ENCODE measurements around the gene RALGPS1. TPM values are rescaled to one million over a fixed set of nuclear protein-coding genes. Genes with fewer than 3 reads are reported as not detected.

The RALGPS1 gene
- total RNA-seq, 2 donors from 2014 or later = 9.7 to 17.7 TPM

DNA sequence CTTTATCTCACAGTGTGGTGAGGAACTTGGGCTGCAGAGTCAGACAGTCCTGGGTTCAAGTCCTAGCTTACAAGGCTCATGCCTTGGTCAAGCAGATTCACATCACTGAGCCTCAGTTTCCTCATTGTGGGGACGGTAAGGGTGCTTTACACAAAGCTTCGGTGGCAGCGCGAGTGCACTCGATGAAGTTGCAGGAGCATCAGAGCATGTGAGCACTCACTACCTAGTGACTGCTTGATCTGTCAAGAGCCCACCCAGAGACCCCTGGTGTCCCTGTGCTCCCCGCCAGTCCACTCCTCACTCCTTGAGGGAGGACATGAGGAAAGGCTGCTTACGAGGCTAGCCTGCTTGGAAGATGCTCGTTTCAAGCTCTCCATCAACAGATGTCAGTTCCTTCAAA lies 293.8 kb downstream of the RALGPS1 start:
- DNase-seq (ENCODE audit: low spot score) = no peak
- TF ChIP-seq, protein P1, sequence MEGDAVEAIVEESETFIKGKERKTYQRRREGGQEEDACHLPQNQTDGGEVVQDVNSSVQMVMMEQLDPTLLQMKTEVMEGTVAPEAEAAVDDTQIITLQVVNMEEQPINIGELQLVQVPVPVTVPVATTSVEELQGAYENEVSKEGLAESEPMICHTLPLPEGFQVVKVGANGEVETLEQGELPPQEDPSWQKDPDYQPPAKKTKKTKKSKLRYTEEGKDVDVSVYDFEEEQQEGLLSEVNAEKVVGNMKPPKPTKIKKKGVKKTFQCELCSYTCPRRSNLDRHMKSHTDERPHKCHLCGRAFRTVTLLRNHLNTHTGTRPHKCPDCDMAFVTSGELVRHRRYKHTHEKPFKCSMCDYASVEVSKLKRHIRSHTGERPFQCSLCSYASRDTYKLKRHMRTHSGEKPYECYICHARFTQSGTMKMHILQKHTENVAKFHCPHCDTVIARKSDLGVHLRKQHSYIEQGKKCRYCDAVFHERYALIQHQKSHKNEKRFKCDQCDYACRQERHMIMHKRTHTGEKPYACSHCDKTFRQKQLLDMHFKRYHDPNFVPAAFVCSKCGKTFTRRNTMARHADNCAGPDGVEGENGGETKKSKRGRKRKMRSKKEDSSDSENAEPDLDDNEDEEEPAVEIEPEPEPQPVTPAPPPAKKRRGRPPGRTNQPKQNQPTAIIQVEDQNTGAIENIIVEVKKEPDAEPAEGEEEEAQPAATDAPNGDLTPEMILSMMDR (IDR thresholded peaks at IDR 0.05) = no peak
- H3K9me3 ChIP-seq = no peaks in the 10 kb centered on the region

DNA sequence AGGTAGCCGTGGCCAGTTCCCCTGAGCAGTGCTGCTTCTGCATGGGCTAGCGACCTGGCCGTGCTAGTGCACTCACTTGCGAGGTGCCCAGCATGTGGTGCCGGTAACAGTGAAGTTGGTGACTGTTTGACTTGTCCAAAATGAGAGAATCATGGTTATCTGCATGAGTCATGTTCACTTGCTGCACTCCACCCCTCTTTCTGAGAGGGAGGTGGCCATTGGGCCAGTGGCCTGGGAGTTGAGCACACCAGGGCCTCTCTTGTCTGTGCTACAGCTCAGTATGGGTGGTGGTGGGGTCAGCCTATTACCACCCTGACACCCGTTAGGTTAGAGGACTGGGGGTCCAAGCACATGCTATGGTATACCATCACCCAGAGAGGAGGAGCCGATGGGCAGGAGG lies 294.6 kb downstream of the RALGPS1 start:
- peaks cover 0 to 19% of the 10 kb centered on the region in 2 donors for H3K4me1 ChIP-seq
- no peak for DNase-seq (ENCODE audit: low spot score)
- TF ChIP-seq, protein P1 (IDR thresholded peaks at IDR 0.05) = no peak

More for the DNA sequence above, 293.8 kb downstream of the RALGPS1 start:
- H3K4me3 ChIP-seq = no peak overlapping the region
- no peaks in the 10 kb centered on the region for H3K36me3 ChIP-seq
- no peaks in the 10 kb centered on the region for H3K27me3 ChIP-seq
- no peak overlapping the region for H3K27ac ChIP-seq
- peaks cover 0 to 19% of the 10 kb centered on the region in 2 donors for H3K4me1 ChIP-seq

DNA sequence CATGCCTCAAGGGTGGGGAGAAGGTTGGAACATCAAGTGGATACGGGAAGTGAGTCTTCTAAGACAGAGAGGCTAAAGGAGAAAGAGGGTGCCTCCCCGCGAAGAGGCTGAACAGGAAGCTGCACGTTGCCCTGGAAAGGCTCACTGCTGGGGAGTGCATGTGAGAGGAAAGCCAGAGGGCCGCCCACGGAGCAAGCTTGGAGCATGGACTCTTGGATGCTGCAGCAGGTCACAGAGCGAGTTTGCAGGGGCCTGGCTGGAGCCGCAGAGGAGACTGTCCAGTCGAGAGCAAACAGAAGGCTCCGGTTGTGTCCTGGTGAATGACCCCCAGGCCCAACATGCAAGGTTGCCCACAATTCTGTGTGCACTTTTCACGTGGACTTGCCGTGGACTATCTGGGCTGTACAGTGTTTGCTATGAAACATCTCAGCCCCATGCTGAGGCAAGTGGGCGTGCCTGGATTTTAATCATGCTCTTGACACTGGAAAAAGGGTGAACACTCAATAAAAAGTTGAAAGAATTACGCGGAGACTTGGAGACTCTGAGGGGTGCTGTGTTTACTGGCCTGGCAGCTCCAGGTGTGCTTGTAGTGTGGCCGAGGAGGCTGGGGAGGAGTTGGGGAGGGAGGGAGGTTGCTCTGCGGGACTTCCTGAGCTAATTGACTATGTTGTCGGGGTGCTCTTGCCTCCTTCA lies 295.5 kb downstream of the RALGPS1 start:
- Histone ChIP-seq H3K27ac (no peak overlapping the region), H3K36me3 (no peaks in the 10 kb centered on the region), H3K27me3 (no peaks in the 10 kb centered on the region), H3K4me3 (no peak overlapping the region), H3K4me1 (peaks cover 0 to 18% of the 10 kb centered on the region in 2 donors), H3K9me3 (no peaks in the 10 kb centered on the region)
- DNase-seq (ENCODE audit: low spot score) = no peak
- TF ChIP-seq, protein P1 (IDR thresholded peaks at IDR 0.05) = no peak

More for the DNA sequence above, 294.6 kb downstream of the RALGPS1 start:
- Histone ChIP-seq H3K9me3 (no peaks in the 10 kb centered on the region), H3K27ac (no peak overlapping the region), H3K36me3 (no peaks in the 10 kb centered on the region), H3K4me3 (no peak overlapping the region), H3K27me3 (no peaks in the 10 kb centered on the region)

DNA sequence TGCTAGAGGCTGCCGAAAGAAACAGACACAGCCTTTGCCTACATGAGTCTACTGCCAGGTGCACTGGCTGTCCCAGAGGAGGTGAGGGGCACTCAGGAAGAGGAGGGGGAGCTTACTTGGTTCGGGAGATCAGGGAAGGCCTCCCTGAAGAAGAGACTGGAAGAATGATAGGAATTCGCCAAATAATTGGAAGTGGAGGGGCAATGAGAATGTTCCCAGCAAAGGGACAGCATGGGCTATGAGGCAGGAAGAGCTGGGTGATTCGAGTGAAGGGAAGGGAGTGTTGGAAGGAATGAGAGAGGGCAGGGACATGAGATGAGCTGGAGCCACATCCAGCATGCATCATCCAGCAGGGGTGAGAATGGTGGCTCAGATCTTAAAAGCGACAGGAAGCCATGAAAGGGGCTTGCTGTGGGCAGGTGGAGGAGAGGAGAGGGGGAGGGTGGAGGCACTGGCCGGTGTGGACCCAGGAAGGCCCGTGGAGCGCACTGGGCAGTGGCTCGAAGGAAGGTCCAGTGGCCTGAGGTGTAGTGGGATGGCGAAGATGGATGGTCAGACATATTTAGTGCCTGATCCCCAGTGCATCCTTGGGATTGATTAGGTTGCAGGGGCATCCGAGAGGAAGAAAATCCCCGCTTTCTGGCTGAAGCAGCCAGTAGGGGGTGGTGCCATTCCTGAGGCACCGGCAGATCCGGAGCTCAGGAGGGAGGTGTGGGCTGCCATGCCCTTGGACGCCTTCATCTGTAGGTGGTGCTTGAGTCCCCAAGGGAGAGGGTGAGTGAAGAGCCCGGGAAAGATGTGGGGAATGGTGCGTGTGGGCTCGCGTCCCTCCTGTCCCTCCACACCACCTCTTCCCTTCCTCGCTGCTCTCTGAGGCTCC lies 296.5 kb downstream of the RALGPS1 start:
- DNase-seq (ENCODE audit: low spot score) = no peak
- Histone ChIP-seq H3K4me1 (peaks cover 0 to 12% of the 10 kb centered on the region in 2 donors), H3K27ac (no peak overlapping the region), H3K4me3 (no peak overlapping the region), H3K36me3 (no peaks in the 10 kb centered on the region), H3K27me3 (no peaks in the 10 kb centered on the region), H3K9me3 (no peaks in the 10 kb centered on the region)
- TF ChIP-seq, protein P1 (IDR thresholded peaks at IDR 0.05) = no peak

DNA sequence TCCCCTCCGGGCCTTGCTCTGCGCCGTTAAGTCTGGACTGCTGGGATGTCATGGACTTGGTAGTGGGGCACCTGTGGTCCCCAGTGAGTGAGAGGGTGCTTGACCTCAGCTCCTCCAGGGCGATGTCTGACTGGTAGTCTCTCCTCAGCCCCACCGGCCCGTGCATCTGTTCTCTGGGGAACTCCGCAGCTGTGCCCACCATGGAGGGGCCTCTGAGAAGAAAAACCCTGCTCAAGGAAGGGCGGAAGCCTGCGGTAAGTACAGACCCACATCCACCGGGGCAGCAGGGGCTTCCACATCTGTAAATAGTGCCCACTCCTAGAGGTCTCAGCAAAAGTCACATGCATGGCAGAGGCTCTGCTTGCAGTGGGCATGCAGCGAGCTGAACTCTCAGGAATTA lies 297.4 kb downstream of the RALGPS1 start:
- TF ChIP-seq, protein P1 (IDR thresholded peaks at IDR 0.05) = no peak
- Histone ChIP-seq H3K27ac (no peak overlapping the region), H3K4me3 (no peak overlapping the region), H3K9me3 (no peaks in the 10 kb centered on the region), H3K36me3 (no peaks in the 10 kb centered on the region), H3K4me1 (peaks cover 0 to 12% of the 10 kb centered on the region in 2 donors), H3K27me3 (no peaks in the 10 kb centered on the region)
- no peak for DNase-seq (ENCODE audit: low spot score)

Measured in right atrium auricular region (tissue), 2 donors.